ENCODE data around the gene STK32C.
"Not testable (repeated sequence)": the region's sequence is repeated elsewhere in the genome, so short reads cannot be mapped to it uniquely, and the experiment has no call there.

Gene STK32C

GRCh38 chr10:132298038-132298881 is 9.5 kb downstream of the STK32C start:
- peak in 1 of 2 experiments; percentile 6 for DNase-seq (ENCODE audit: low spot score in 2 of 2)
- H3K9me3 ChIP-seq: no peaks in the 10 kb centered on the region
- H3K27me3 ChIP-seq (ENCODE audit: low read depth): no peaks in the 10 kb centered on the region
- in situ Hi-C loops (cut with MboI; ENCODE audit: low sequenced_read_pairs): no loop called here
- H3K36me3 ChIP-seq (replicated peaks): no peaks in the 10 kb centered on the region
- no peak overlapping the region for H3K4me3 ChIP-seq
- no peaks in the 10 kb centered on the region for H3K4me1 ChIP-seq

DNA sequence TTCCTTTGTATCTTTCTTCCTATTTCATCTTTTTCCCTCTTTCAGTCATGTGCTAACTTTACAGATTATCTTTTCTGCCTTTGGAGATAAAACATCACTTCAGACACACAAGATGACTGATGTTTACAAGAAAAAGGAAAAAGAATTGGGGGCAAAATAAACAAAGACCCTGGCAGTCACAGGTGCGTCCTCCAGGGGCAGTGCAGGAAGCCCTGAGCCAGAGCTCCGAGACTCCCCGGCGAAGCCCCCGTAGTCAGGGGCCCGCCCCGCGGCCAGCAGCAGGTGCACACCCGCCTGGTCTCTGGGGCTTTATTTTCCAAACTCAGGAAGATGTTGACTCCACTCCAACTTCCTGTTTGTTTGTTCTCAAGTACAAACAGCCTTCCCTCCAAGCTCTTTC is 10.2 kb downstream of the STK32C start:
- in situ Hi-C loops (cut with MboI; ENCODE audit: low sequenced_read_pairs): no loop called here
- no peaks in the 10 kb centered on the region for H3K9me3 ChIP-seq
- no peaks in the 10 kb centered on the region for H3K4me1 ChIP-seq
- no peaks in the 10 kb centered on the region for H3K27me3 ChIP-seq (ENCODE audit: low read depth)
- H3K36me3 ChIP-seq (replicated peaks): no peaks in the 10 kb centered on the region
- DNase-seq (ENCODE audit: low spot score in 2 of 2): peak in 1 of 2 experiments; percentile 3
- no peak overlapping the region for H3K4me3 ChIP-seq

DNA sequence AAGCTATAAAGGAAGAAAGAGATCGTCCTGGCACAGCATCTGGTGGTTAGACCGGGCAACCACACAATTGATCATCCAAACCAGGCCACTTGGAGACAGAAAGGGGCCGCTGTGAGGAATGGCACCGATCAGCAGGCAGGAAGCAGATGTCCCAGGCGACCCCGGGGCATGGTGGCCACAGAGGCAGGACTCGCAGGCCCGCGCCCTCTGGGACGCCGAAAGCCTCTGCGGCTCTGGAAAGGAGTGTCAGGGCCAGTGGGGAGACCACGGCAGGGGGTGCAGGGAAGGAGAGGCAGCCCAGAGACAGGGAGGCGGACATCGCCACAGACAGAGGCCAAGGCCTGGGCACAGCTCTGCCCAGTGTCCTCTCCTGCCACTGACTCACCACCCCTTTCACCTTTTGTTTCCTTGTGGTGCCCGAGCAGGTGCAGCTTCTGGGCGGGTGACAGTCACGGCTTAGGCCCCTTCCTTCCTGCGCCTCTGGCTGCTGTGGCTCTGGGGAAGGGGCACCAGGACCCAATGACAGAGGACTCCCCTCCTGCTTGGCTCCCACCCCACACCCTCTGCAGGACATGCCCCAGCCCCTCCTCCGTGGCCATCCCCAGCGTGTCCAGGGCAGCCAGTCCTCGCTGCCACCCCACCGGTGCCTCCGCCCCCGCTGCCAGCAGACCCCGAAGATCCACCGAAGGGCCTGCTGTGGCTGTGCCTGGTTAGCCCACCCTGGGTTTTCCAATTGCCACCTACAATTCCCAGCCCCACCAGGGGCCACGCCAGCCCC is 10.9 kb downstream of the STK32C start:
- Histone ChIP-seq H3K4me3 (no peak overlapping the region), H3K9me3 (no peaks in the 10 kb centered on the region), H3K27me3 (ENCODE audit: low read depth) (no peaks in the 10 kb centered on the region), H3K36me3 (replicated peaks) (no peaks in the 10 kb centered on the region), H3K4me1 (no peaks in the 10 kb centered on the region)
- in situ Hi-C loops (cut with MboI; ENCODE audit: low sequenced_read_pairs): no loop called here
- DNase-seq (ENCODE audit: low spot score in 2 of 2): peak in 1 of 2 experiments; percentile 6

GRCh38 chr10:132295481-132295880 is 12.3 kb downstream of the STK32C start:
- H3K9me3 ChIP-seq; H3K4me3 ChIP-seq; H3K27me3 ChIP-seq (ENCODE audit: low read depth); in situ Hi-C loops (cut with MboI; ENCODE audit: low sequenced_read_pairs); H3K36me3 ChIP-seq (replicated peaks); H3K4me1 ChIP-seq; DNase-seq (ENCODE audit: low spot score in 2 of 2): not testable (repeated sequence)

DNA sequence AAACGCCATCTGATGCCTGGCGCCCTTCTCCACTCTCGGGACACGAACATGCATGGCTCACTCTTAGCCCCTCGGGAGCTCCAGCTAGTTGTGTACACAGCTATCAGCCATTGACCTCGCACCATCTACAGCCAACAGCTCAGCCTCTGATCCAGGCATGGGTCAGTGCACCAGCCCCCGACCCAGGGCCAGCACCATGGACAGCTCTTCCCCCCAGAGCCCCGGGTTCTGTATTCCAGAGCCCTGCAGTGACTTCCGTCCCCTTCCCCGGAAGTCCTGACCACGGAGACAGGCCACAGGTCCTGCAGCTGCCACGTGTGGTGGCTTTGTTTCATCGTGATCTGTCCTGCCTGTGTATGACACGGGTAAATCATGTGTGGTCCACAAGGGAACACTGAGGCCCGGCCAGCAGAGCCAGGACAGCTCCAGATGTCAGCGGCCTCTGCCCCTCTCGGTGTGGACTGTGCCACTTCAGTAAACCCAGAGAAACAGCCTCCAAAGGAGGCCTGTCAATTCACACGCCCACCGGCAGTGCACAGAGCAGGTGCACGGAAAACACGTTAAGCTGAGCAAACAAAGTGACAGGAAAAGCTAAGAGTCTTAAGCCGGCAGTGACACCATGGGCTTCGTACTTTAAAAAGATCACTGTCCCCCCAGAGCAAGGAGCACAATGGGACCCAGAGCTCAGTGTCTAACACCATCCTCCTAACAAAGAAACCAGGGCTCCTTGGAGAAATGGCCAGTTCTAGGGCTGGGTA is 13.0 kb downstream of the STK32C start:
- no peaks in the 10 kb centered on the region for H3K4me1 ChIP-seq
- H3K36me3 ChIP-seq (replicated peaks): no peaks in the 10 kb centered on the region
- no peaks in the 10 kb centered on the region for H3K9me3 ChIP-seq
- in situ Hi-C loops (cut with MboI; ENCODE audit: low sequenced_read_pairs): no loop called here
- no peaks in the 10 kb centered on the region for H3K27me3 ChIP-seq (ENCODE audit: low read depth)
- peak in 1 of 2 experiments; percentile 49 for DNase-seq (ENCODE audit: low spot score in 2 of 2)
- no peak overlapping the region for H3K4me3 ChIP-seq

DNA sequence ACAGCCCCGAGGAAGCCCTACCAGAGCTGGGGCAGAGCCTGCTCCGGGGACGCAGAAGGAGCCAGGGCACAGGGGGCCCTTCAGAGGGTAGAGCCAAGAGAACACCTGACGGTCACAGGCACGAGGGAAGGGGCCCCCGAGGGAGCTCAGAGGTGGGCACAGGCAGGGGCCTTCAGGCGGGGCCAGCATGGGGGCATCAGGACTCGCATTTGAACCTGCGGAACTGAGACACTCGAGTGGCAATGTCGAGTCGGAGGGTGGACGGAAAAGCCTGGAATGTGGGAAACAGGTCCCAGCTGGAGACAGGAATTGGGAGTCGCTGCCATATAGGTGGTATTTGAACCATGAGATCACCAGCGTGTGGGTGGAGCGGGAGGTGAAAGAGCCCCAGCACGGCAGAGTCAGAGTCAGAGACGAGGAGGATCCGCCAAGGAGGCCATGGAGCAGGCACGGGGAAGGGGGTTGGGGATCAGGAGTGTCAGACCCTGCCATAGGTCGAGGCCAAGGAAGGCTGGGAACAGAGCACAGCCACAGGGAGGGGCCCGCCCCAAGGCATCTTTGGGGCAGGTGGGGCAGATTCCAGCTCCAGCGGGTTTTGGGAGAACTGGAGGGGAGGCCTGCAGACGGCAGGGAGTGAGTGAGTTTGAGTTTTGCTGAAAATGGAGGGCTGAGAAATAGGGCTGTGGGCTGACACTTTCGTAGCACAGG is 13.8 kb downstream of the STK32C start:
- in situ Hi-C loops (cut with MboI; ENCODE audit: low sequenced_read_pairs): no loop called here
- no peaks in the 10 kb centered on the region for H3K27me3 ChIP-seq (ENCODE audit: low read depth)
- H3K4me3 ChIP-seq: no peak overlapping the region
- DNase-seq (ENCODE audit: low spot score in 2 of 2): no peak
- H3K36me3 ChIP-seq (replicated peaks): no peaks in the 10 kb centered on the region
- no peaks in the 10 kb centered on the region for H3K9me3 ChIP-seq
- no peaks in the 10 kb centered on the region for H3K4me1 ChIP-seq

- Histone ChIP-seq H3K4me3 (no peak overlapping the region), H3K9me3 (no peaks in the 10 kb centered on the region), H3K27me3 (ENCODE audit: low read depth) (no peaks in the 10 kb centered on the region), H3K36me3 (replicated peaks) (no peaks in the 10 kb centered on the region), H3K4me1 (no peaks in the 10 kb centered on the region)
- in situ Hi-C loops (cut with MboI; ENCODE audit: low sequenced_read_pairs): no loop called here
- no peak for DNase-seq (ENCODE audit: low spot score in 2 of 2)
Observed at GRCh38 chr10:132293201-132293812, 14.4 kb downstream of the STK32C start.

DNA sequence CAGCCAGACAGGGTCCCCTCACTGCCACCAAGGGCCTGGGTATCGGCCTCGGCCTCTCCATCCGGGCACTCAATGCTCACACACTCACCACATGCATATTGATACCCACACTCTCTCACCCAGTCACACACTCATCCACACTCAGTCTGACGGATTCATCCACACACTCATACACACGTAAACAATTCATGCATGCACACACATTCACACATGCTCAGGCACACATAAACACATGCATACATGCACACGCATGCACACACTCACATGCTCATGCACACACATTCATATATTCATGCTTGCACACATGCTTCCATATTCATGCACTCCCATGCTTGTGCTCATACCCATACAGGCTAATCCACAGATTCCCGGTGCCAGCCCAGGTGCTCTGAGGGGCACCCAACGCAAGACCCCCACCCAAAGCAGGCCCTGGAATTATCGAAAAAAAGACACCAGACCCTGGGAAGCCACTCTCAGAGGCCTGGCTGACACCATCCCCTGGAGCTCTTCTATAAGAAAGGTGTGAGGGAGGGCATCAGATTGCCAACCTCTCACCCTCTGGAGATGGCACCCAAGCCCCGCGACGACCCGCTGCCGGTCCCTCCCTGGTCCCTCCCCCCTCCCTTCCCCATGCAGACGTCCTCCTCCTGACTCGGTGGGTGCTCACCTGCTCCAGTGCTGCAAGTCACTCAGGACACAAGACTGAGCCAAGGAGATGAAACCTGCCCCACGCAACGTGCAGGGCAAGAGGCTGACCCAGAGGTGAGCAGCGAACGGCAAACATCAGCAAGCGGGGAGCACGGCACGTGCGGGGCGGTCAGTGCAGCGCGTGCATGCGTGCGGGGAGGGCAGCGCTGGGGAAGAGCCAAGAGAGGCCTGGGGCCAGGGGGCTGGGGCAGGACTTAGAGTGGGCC is 15.2 kb downstream of the STK32C start:
- no peak for DNase-seq (ENCODE audit: low spot score in 2 of 2)
- Histone ChIP-seq H3K36me3 (replicated peaks) (no peaks in the 10 kb centered on the region), H3K4me3 (no peak overlapping the region), H3K4me1 (no peaks in the 10 kb centered on the region), H3K9me3 (no peaks in the 10 kb centered on the region), H3K27me3 (ENCODE audit: low read depth) (no peaks in the 10 kb centered on the region)
- in situ Hi-C loops (cut with MboI; ENCODE audit: low sequenced_read_pairs): no loop called here

- no peaks in the 10 kb centered on the region for H3K4me1 ChIP-seq
- DNase-seq (ENCODE audit: low spot score in 2 of 2): no peak
- in situ Hi-C loops (cut with MboI; ENCODE audit: low sequenced_read_pairs): no loop called here
Observed at GRCh38 chr10:132291826-132292225, 15.9 kb downstream of the STK32C start.

DNA sequence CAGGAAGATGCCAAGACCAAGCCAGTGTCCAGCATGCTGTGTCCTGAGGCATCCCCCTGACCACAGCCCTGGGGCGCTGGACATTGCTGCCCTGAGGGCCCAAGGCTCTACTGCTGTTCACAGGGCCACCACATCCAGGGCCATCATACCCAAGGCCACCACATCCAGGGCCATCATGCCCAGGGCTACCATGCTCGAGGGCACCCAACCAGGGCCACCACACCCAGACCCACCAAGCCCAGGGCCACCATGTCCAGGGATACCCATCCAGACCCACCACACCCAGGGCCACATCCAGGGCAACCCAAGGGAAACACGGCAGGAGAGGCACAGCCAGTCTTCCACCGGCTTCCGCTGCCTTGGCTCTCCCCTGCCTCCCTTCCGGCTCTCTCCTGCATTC is 17.1 kb downstream of the STK32C start:
- H3K36me3 ChIP-seq (replicated peaks): no peaks in the 10 kb centered on the region
- H3K4me1 ChIP-seq: no peaks in the 10 kb centered on the region
- H3K9me3 ChIP-seq: no peaks in the 10 kb centered on the region
- no peak overlapping the region for H3K4me3 ChIP-seq
- in situ Hi-C loops (cut with MboI; ENCODE audit: low sequenced_read_pairs): no loop called here
- DNase-seq (ENCODE audit: low spot score in 2 of 2): no peak
- no peaks in the 10 kb centered on the region for H3K27me3 ChIP-seq (ENCODE audit: low read depth)

More at GRCh38 chr10:132291826-132292225, 15.9 kb downstream of the STK32C start:
- no peaks in the 10 kb centered on the region for H3K9me3 ChIP-seq
- no peaks in the 10 kb centered on the region for H3K27me3 ChIP-seq (ENCODE audit: low read depth)
- no peaks in the 10 kb centered on the region for H3K36me3 ChIP-seq (replicated peaks)
- H3K4me3 ChIP-seq: no peak overlapping the region

DNA sequence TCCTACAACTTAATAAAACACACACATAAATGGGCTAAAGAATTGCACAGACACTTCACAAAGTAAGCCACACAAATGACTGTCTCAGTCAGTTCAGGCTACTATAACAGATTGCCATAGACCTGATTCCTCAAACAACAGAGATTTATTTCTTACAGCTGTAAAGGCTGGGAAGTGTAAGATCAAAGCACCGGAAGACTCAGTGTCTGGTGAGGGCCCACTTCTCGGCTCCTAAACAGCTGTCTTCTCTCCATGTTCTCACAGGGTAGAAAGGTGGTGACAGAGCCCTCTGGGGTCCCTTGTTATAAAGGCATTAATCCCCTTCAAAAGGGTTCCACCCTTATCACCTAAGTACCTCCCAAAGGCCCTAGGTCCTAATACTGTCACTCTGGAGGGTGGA is 18.3 kb downstream of the STK32C start:
- no peaks in the 10 kb centered on the region for H3K4me1 ChIP-seq
- H3K9me3 ChIP-seq: no peaks in the 10 kb centered on the region
- in situ Hi-C loops (cut with MboI; ENCODE audit: low sequenced_read_pairs): no loop called here
- H3K27me3 ChIP-seq (ENCODE audit: low read depth): no peaks in the 10 kb centered on the region
- DNase-seq (ENCODE audit: low spot score in 2 of 2): no peak
- H3K36me3 ChIP-seq (replicated peaks): no peaks in the 10 kb centered on the region
- H3K4me3 ChIP-seq: no peak overlapping the region

DNA sequence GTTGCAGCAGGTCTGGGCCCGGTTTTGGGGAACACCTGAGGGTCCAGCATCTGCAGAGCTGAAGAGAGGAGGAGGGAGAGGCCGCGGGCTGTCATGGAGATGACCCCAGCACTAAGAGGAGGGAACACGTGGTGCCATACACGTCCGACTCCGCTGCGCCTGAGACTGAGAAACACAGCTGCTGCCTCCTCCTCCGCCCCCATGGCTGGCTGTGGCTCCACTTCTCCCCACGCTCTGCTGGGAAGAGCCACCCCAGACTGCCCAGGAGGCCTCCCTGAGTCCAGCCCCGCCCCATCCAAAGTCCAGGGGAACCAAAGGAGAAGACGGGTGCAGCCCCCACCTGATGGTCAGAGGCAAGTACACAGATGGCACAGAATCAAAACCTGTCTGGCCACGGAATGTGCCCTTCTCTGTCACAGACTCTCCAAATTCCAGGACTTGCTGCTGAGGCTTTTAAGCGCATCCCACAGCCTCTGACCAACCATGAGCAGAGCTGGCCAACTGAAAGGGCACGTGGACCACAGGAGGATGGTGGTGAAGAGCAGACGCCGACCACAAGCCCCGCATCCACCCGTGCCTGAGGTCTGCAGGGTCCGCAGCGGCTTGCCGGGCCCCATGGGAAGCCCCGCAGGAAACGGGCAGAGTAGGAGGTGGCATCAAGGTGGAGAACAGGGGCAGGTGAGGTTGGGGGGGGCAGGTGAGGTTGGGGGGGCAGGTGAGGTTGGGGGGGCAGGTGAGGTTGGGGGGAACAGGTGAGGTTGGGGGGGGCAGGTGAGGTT is 24.0 kb downstream of the STK32C start:
- no peak for DNase-seq (ENCODE audit: low spot score in 2 of 2)
- H3K4me3 ChIP-seq: no peak overlapping the region

More for the DNA sequence above, 24.0 kb downstream of the STK32C start:
- Histone ChIP-seq H3K27me3 (ENCODE audit: low read depth) (no peaks in the 10 kb centered on the region), H3K36me3 (replicated peaks) (no peaks in the 10 kb centered on the region), H3K9me3 (no peaks in the 10 kb centered on the region), H3K4me1 (no peaks in the 10 kb centered on the region)
- in situ Hi-C loops (cut with MboI; ENCODE audit: low sequenced_read_pairs): no loop called here

Measured in HAP-1 (cell line).